Measurements from ENCODE around the gene PLEKHH1. TPM values are rescaled to one million over a fixed set of nuclear protein-coding genes. Genes with fewer than 3 reads are reported as not detected.

The PLEKHH1 gene
- total and polyA plus RNA-seq, 8 donors: 1.2 to 19.2 (median 15.3) TPM

- intact Hi-C loops (cut with DNase I): no loop called here
- Histone ChIP-seq H3K27me3 (no peaks in the 10 kb centered on the region), H3K4me1 (no peaks in the 10 kb centered on the region), H3K27ac (no peak overlapping the region), H3K9me3 (no peaks in the 10 kb centered on the region), H3K4me3 (no peak overlapping the region), H3K36me3 (no peaks in the 10 kb centered on the region)
- ATAC-seq: no peak
- no peak for TF ChIP-seq CTCF (IDR thresholded peaks at IDR 0.05)
- no peak for DNase-seq
These were observed 20.5 kb downstream of the PLEKHH1 start for GRCh38 chr14:67553547-67553946.

GRCh38 chr14:67554341-67554740 lies 21.3 kb downstream of the PLEKHH1 start:
- no peaks in the 10 kb centered on the region for H3K27me3 ChIP-seq
- no peak for ATAC-seq
- no peak for TF ChIP-seq CTCF (IDR thresholded peaks at IDR 0.05)
- H3K27ac ChIP-seq: no peak overlapping the region
- no peak for DNase-seq
- H3K4me1 ChIP-seq: no peaks in the 10 kb centered on the region
- no peak overlapping the region for H3K4me3 ChIP-seq
- intact Hi-C loops (cut with DNase I): no loop called here
- no peaks in the 10 kb centered on the region for H3K9me3 ChIP-seq
- no peaks in the 10 kb centered on the region for H3K36me3 ChIP-seq

GRCh38 chr14:67555518-67556090 lies 22.5 kb downstream of the PLEKHH1 start:
- ATAC-seq: peak; percentile 93
- H3K4me3 ChIP-seq: no peak overlapping the region

GRCh38 chr14:67556671-67557070 lies 23.6 kb downstream of the PLEKHH1 start:
- H3K27me3 ChIP-seq: no peaks in the 10 kb centered on the region
- ATAC-seq: no peak
- intact Hi-C loops (cut with DNase I): no loop called here
- H3K9me3 ChIP-seq: no peaks in the 10 kb centered on the region
- no peak for TF ChIP-seq CTCF (IDR thresholded peaks at IDR 0.05)
- no peak overlapping the region for H3K27ac ChIP-seq
- H3K4me1 ChIP-seq: no peaks in the 10 kb centered on the region
- no peaks in the 10 kb centered on the region for H3K36me3 ChIP-seq
- DNase-seq: no peak
- H3K4me3 ChIP-seq: no peak overlapping the region

More at GRCh38 chr14:67555518-67556090, 22.5 kb downstream of the PLEKHH1 start:
- intact Hi-C loops (cut with DNase I): no loop called here
- TF ChIP-seq CTCF (IDR thresholded peaks at IDR 0.05): no peak
- DNase-seq: peak in 1 of 4 donors; percentile 53
- Histone ChIP-seq H3K27ac (no peak overlapping the region), H3K9me3 (no peaks in the 10 kb centered on the region), H3K4me1 (no peaks in the 10 kb centered on the region), H3K27me3 (no peaks in the 10 kb centered on the region), H3K36me3 (no peaks in the 10 kb centered on the region)

GRCh38 chr14:67557118-67557517 lies 24.0 kb downstream of the PLEKHH1 start:
- Histone ChIP-seq H3K4me1 (no peaks in the 10 kb centered on the region), H3K27me3 (no peaks in the 10 kb centered on the region), H3K4me3 (no peak overlapping the region), H3K27ac (no peak overlapping the region), H3K36me3 (no peaks in the 10 kb centered on the region), H3K9me3 (no peaks in the 10 kb centered on the region)
- intact Hi-C loops (cut with DNase I): no loop called here
- no peak for TF ChIP-seq CTCF (IDR thresholded peaks at IDR 0.05)
- DNase-seq: no peak
- ATAC-seq: no peak
